Activated CD8-positive, alpha-beta T cell treated with anti-CD3 and anti-CD28 coated beads for 36 hours (primary cell): Measurements from ENCODE around the gene ADAMTS13. TPM values are rescaled to one million over a fixed set of nuclear protein-coding genes. Genes with fewer than 3 reads are reported as not detected.

ENCODE experiments used
- ATAC-seq: fragments of 200-7000 bp; cut with Tn5 transposase; one replicate; pipeline ENCODE4 v1.10.0; 2021; ENCODE audit warnings: mild to moderate bottlenecking, moderate library complexity
- CTCF ChIA-PET: fragments of 350-600 bp; sonication (Branson Sonifier 250); formaldehyde crosslinking; loops from one replicate; lab custom pipeline; 2021; ENCODE audit warnings: antibody characterized with exemption; lab: Charles Lee
- POLR2A ChIA-PET: fragments of 350-600 bp; sonication (Branson Sonifier 250); formaldehyde crosslinking; loops from one replicate; lab custom pipeline; 2021; ENCODE audit warnings: antibody characterized with exemption; lab: Charles Lee
- DNase-seq: peaks from one replicate; pipeline ENCODE4 v3.0.0-alpha.2; 2020
- H3K27ac Mint-ChIP-seq: one replicate; pipeline ENCODE4 v1.8.0; 2021; ENCODE audit warnings: mild to moderate bottlenecking, mixed read lengths
- H3K27me3 Mint-ChIP-seq: one replicate; pipeline ENCODE4 v1.8.0; 2021; ENCODE audit warnings: mixed read lengths
- H3K36me3 Mint-ChIP-seq: one replicate; pipeline ENCODE4 v1.8.0; 2021; ENCODE audit warnings: low read depth, mixed read lengths
- H3K4me1 Mint-ChIP-seq: one replicate; pipeline ENCODE4 v1.8.0; 2021; ENCODE audit warnings: low read depth, mixed read lengths
- H3K4me3 Mint-ChIP-seq: one replicate; pipeline ENCODE4 v1.8.0; 2021; ENCODE audit warnings: mild to moderate bottlenecking, moderate library complexity, mixed read lengths
- H3K9me3 Mint-ChIP-seq: one replicate; pipeline ENCODE4 v1.8.0; 2021; ENCODE audit warnings: mixed read lengths
- intact Hi-C: fragments of 100-400 bp; cut with micrococcal nuclease; formaldehyde crosslinking; loops from one replicate; pipeline ENCODE4 v1.10.0; 2022
- total RNA-seq, 2 experiments: library from RNA; stranded (reverse); gene quantifications; one replicate each; pipeline ENCODE4 v1.2.3, GENCODE V29; 2021
- TF ChIP-seq, protein P1 (sequence below): fragments of 200-600 bp; IDR thresholded peaks from one replicate; pipeline ENCODE4 v1.8.0; 2022; ENCODE audit warnings: antibody characterized with exemption, mild to moderate bottlenecking

Gene ADAMTS13
- total RNA-seq, 2 experiments from 2014 or later, result 2.5 to 2.9 TPM

GRCh38 chr9:133477461-133477860 lies 55.3 kb downstream of the ADAMTS13 start:
- H3K27me3 Mint-ChIP-seq, result no peaks in the 10 kb centered on the region
- intact Hi-C loops, result no loop called here
- TF ChIP-seq, protein P1, sequence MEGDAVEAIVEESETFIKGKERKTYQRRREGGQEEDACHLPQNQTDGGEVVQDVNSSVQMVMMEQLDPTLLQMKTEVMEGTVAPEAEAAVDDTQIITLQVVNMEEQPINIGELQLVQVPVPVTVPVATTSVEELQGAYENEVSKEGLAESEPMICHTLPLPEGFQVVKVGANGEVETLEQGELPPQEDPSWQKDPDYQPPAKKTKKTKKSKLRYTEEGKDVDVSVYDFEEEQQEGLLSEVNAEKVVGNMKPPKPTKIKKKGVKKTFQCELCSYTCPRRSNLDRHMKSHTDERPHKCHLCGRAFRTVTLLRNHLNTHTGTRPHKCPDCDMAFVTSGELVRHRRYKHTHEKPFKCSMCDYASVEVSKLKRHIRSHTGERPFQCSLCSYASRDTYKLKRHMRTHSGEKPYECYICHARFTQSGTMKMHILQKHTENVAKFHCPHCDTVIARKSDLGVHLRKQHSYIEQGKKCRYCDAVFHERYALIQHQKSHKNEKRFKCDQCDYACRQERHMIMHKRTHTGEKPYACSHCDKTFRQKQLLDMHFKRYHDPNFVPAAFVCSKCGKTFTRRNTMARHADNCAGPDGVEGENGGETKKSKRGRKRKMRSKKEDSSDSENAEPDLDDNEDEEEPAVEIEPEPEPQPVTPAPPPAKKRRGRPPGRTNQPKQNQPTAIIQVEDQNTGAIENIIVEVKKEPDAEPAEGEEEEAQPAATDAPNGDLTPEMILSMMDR, result no peak
- no peak overlapping the region for H3K27ac Mint-ChIP-seq
- H3K4me1 Mint-ChIP-seq, result peaks cover 8% of the 10 kb centered on the region
- no peaks in the 10 kb centered on the region for H3K36me3 Mint-ChIP-seq
- no peaks in the 10 kb centered on the region for H3K9me3 Mint-ChIP-seq
- H3K4me3 Mint-ChIP-seq, result peak overlapping the region; percentile 77
- DNase-seq (no peak), ATAC-seq (no peak)
- POLR2A ChIA-PET, result no interaction called here
- CTCF ChIA-PET, result interaction anchor here (1.1 to 2.4 kb wide), 2 partner anchors 18 to 73 kb away, joined by 3 to 12 read pairs; partner anchors contain the start of gene CACFD1

- POLR2A ChIA-PET, result interaction anchor here (1.2 to 1.6 kb wide), 2 partner anchors 9 to 144 kb away, joined by 4 read pairs; no protein-coding TSS in a partner anchor
- CTCF ChIA-PET, result interaction anchor here (1.1 to 2.4 kb wide), 2 partner anchors 19 to 74 kb away, joined by 3 to 12 read pairs; partner anchors contain the start of gene CACFD1
- intact Hi-C loops, result no loop called here
- H3K27ac Mint-ChIP-seq, result peak overlapping the region; percentile 42
- peak overlapping the region; percentile 77 for H3K4me3 Mint-ChIP-seq
- H3K9me3 Mint-ChIP-seq, result no peaks in the 10 kb centered on the region
- ATAC-seq, result peak; percentile 14
- H3K4me1 Mint-ChIP-seq, result peaks cover 8% of the 10 kb centered on the region
- no peaks in the 10 kb centered on the region for H3K27me3 Mint-ChIP-seq
- no peaks in the 10 kb centered on the region for H3K36me3 Mint-ChIP-seq
- TF ChIP-seq, protein P1, result no peak
- DNase-seq, result peak; percentile 46
Measured at GRCh38 chr9:133477992-133478850, 56.1 kb downstream of the ADAMTS13 start.

GRCh38 chr9:133478851-133479711 lies 56.9 kb downstream of the ADAMTS13 start, which contains the start of gene SLC2A6:
TSS of gene SLC2A6 (minus strand) at chr9:133479099. CDS start at chr9:133479059, 40 bp downstream.
- Mint-ChIP-seq H3K4me3 (peak within 1 kb of the TSS; percentile 77), H3K9me3 (no peaks in the 10 kb centered on the region), H3K27ac (peak within 1 kb of the TSS; percentile 42), H3K4me1 (peaks cover 8% of the 10 kb centered on the region), H3K36me3 (no peaks in the 10 kb centered on the region), H3K27me3 (no peaks in the 10 kb centered on the region)
- TF ChIP-seq, protein P1, result no peak
- DNase-seq, result peak; percentile 90
- ChIA-PET POLR2A (interaction anchor here (1.2 to 1.6 kb wide), 3 partner anchors 10 to 144 kb away, joined by 3 to 4 read pairs (median 4); no protein-coding TSS in a partner anchor), CTCF (interaction anchor here (1.5 to 2.5 kb wide), 3 partner anchors 20 to 292 kb away, joined by 3 to 12 read pairs (median 7); partner anchors contain the start of gene CACFD1)
- ATAC-seq, result peak; percentile 98
- intact Hi-C loops, result no loop called here

GRCh38 chr9:133483611-133484010 lies 61.4 kb downstream of the ADAMTS13 start:
- ChIA-PET CTCF (no interaction called here), POLR2A (no interaction called here)
- no peak for DNase-seq
- TF ChIP-seq, protein P1, result no peak
- Mint-ChIP-seq H3K36me3 (no peaks in the 10 kb centered on the region), H3K4me1 (peaks cover 11% of the 10 kb centered on the region), H3K9me3 (no peaks in the 10 kb centered on the region), H3K27me3 (no peaks in the 10 kb centered on the region), H3K27ac (no peak overlapping the region), H3K4me3 (no peak overlapping the region)
- intact Hi-C loops, result loop anchor here (10.0 kb wide), 2 partner anchors 109 to 299 kb away; partner anchors contain the start of genes STKLD1 and SURF4
- ATAC-seq, result no peak
